ENCODE results near the gene ITGA7. TPM values are rescaled to one million over a fixed set of nuclear protein-coding genes. Genes with fewer than 3 reads are reported as not detected.

The ITGA7 gene, protein sequence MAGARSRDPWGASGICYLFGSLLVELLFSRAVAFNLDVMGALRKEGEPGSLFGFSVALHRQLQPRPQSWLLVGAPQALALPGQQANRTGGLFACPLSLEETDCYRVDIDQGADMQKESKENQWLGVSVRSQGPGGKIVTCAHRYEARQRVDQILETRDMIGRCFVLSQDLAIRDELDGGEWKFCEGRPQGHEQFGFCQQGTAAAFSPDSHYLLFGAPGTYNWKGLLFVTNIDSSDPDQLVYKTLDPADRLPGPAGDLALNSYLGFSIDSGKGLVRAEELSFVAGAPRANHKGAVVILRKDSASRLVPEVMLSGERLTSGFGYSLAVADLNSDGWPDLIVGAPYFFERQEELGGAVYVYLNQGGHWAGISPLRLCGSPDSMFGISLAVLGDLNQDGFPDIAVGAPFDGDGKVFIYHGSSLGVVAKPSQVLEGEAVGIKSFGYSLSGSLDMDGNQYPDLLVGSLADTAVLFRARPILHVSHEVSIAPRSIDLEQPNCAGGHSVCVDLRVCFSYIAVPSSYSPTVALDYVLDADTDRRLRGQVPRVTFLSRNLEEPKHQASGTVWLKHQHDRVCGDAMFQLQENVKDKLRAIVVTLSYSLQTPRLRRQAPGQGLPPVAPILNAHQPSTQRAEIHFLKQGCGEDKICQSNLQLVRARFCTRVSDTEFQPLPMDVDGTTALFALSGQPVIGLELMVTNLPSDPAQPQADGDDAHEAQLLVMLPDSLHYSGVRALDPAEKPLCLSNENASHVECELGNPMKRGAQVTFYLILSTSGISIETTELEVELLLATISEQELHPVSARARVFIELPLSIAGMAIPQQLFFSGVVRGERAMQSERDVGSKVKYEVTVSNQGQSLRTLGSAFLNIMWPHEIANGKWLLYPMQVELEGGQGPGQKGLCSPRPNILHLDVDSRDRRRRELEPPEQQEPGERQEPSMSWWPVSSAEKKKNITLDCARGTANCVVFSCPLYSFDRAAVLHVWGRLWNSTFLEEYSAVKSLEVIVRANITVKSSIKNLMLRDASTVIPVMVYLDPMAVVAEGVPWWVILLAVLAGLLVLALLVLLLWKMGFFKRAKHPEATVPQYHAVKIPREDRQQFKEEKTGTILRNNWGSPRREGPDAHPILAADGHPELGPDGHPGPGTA
- total RNA-seq, result 10 to 100 TPM; 11.4 to 52.1 TPM

DNA sequence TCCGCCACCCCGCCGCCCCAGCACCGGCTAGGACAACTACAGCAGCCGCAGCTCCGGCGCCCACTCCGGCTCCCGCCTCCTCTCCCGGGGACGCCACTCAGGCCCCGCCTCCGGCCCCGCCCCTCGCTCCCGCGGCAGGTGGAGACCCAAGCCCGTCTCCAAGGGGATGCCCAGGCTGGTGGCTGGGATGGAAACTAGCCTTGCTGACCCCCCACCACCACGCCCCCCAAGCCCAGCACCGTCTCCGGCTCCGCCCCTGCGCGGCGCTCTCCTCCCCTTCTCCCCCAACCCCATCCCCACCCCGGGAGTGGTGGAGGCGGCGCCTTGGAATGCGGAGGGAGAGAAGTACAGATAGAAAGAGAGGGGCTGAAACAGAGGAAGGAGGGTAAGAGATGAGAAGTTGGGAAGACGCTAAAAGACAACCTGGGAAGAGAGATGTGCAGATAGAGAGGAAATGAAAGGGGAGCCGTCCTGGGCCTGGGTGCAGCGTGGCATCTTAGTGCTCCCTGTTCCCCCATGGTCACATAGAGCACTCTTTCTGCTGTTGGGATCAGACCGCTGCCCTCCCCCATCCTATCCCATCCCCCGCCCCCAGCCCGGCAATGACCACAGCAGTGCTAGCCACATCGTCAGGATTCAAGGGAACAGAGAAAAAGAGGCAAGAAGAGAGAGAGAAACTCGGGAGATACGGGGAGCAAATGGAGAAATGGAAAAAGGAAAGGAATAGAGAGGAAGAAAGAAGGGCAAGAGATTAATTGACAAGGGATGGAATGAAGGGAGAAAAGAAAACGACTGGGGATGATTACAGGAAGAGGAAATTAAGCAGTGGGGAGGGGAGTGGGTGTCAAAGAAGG is at the start of gene ITGA7:
Gene ITGA7, minus strand, starts transcription at position 64 of the 854 bp plus-strand sequence. CDS start 222 bp downstream, outside the sequence.
- H3K27ac ChIP-seq, result no peak within 1 kb of the TSS

DNA sequence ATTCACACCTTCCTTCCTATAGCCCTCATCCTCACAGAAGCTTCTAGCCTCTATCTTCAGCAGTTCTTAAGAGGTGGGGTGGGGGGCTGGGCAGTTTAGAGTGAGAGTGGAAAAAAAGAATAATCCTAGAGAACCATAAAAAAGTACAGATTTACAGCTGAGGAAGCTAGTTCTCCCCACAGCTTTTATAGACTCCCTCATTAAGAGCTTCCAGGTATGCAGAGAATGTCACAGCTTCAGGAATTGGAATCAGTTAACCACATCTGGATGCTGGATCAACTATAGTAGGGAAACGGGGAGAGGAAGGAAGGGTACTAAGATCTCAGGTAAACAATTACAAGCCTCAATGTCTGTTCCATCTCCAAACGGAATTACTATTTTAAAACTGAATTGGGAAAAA is 47.5 kb upstream of the ITGA7 start:
- ATAC-seq, result no peak

More for the DNA sequence above, at the start of gene ITGA7:
- intact Hi-C loops (cut with DNase I), result no loop called here
- ATAC-seq (peak; percentile 80), DNase-seq (peak; percentile 53 to 79 (median 66))
- Histone ChIP-seq H3K27me3 (no peaks in the 10 kb centered on the region), H3K4me3 (peak within 1 kb of the TSS; percentile 28 to 34), H3K4me1 (peaks cover 6% of the 10 kb centered on the region), H3K36me3 (replicated peaks in 1 of 2; ENCODE audit: insufficient read depth in 1 of 2, low read depth in 2 of 2) (no peaks in the 10 kb centered on the region), H3K9me3 (no peaks in the 10 kb centered on the region)
- TF ChIP-seq, protein P1, sequence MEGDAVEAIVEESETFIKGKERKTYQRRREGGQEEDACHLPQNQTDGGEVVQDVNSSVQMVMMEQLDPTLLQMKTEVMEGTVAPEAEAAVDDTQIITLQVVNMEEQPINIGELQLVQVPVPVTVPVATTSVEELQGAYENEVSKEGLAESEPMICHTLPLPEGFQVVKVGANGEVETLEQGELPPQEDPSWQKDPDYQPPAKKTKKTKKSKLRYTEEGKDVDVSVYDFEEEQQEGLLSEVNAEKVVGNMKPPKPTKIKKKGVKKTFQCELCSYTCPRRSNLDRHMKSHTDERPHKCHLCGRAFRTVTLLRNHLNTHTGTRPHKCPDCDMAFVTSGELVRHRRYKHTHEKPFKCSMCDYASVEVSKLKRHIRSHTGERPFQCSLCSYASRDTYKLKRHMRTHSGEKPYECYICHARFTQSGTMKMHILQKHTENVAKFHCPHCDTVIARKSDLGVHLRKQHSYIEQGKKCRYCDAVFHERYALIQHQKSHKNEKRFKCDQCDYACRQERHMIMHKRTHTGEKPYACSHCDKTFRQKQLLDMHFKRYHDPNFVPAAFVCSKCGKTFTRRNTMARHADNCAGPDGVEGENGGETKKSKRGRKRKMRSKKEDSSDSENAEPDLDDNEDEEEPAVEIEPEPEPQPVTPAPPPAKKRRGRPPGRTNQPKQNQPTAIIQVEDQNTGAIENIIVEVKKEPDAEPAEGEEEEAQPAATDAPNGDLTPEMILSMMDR (IDR thresholded peaks at IDR 0.05), result no peak
- TF ChIP-seq POLR2A (IDR thresholded peaks at IDR 0.05), result no peak
- 0 to 1% methylated on average over 21 to 35 of the region's 39 CpGs for WGBS, 2 donors

DNA sequence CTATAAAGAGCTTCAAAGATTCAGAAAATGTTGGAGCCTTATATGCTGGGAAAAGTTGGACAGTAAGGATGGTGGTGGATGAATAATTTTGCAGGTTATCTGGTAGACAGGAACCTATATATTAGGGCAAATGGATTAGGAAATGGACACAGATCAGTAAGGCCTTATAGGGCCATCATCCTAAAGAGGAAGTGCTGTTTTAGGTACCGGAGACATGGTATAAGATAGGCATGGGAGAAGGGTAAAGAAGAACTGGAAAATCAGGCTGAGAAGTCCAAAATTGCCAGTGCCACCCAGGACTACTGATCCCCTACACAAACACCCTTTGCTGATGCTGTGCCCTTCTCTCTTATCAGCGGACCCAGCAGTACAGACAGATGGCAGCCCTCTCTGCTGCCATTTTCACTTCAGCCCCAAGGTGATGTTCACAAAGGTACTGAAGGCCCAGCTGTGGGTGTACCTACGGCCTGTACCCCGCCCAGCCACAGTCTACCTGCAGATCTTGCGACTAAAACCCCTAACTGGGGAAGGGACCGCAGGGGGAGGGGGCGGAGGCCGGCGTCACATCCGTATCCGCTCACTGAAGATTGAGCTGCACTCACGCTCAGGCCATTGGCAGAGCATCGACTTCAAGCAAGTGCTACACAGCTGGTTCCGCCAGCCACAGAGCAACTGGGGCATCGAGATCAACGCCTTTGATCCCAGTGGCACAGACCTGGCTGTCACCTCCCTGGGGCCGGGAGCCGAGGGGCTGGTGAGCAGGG is 40.7 kb upstream of the ITGA7 start:
- no peak for ATAC-seq
- Histone ChIP-seq H3K36me3 (replicated peaks in 1 of 2; ENCODE audit: insufficient read depth in 1 of 2, low read depth in 2 of 2) (peaks cover 3 to 6% of the 10 kb centered on the region in 2 donors), H3K27ac (no peak overlapping the region), H3K9me3 (no peaks in the 10 kb centered on the region), H3K4me3 (no peak overlapping the region), H3K4me1 (peaks cover 20% of the 10 kb centered on the region), H3K27me3 (no peaks in the 10 kb centered on the region)
- no peak for DNase-seq
- TF ChIP-seq, protein P1 (IDR thresholded peaks at IDR 0.05), result no peak
- no peak for TF ChIP-seq POLR2A (IDR thresholded peaks at IDR 0.05)
- 86 to 90% methylated on average over 6 to 18 of the region's 18 CpGs for WGBS, 2 donors
- intact Hi-C loops (cut with DNase I), result loop anchor here (10.0 kb wide), 3 partner anchors 76 to 286 kb away; partner anchors contain the start of gene DNAJC14

More for the DNA sequence above, 47.5 kb upstream of the ITGA7 start:
- intact Hi-C loops (cut with DNase I), result no loop called here
- Histone ChIP-seq H3K9me3 (no peaks in the 10 kb centered on the region), H3K4me1 (no peaks in the 10 kb centered on the region), H3K36me3 (replicated peaks in 1 of 2; ENCODE audit: insufficient read depth in 1 of 2, low read depth in 2 of 2) (peaks cover 6 to 30% of the 10 kb centered on the region in 2 donors), H3K27me3 (no peaks in the 10 kb centered on the region), H3K4me3 (no peak overlapping the region), H3K27ac (no peak overlapping the region)
- TF ChIP-seq, protein P1 (IDR thresholded peaks at IDR 0.05), result no peak
- TF ChIP-seq POLR2A (IDR thresholded peaks at IDR 0.05), result no peak
- DNase-seq, result no peak
- 66 to 69% methylated on average over 2 of the region's 2 CpGs for WGBS, 2 donors

DNA sequence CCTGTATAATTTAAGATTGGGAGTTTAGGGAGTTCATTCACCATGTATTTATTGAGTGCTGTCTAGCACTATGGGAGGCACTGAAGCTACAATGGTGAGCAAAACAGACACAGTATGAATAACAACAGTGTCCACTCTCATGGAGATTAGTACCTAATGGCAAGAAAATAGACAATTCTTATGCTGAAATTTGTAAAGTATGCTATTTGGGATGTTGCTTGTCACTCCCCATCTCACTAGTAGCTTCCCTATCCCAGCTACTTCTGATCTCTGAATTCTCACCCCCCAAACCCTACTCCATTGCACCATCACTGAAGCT is 39.2 kb upstream of the ITGA7 start:
- H3K4me3 ChIP-seq, result no peak overlapping the region
- no peak for DNase-seq
- peaks cover 23% of the 10 kb centered on the region for H3K4me1 ChIP-seq
- no peaks in the 10 kb centered on the region for H3K27me3 ChIP-seq
- TF ChIP-seq, protein P1 (IDR thresholded peaks at IDR 0.05), result no peak
- TF ChIP-seq POLR2A (IDR thresholded peaks at IDR 0.05), result no peak
- H3K27ac ChIP-seq, result no peak overlapping the region
- ATAC-seq, result no peak
- H3K36me3 ChIP-seq (replicated peaks in 1 of 2; ENCODE audit: insufficient read depth in 1 of 2, low read depth in 2 of 2), result peaks cover under 1 to 3% of the 10 kb centered on the region in 2 donors
- H3K9me3 ChIP-seq, result no peaks in the 10 kb centered on the region
- intact Hi-C loops (cut with DNase I), result loop anchor here (10.0 kb wide), 3 partner anchors 78 to 288 kb away; partner anchors contain the start of gene DNAJC14
